DND-41 (cell line): ENCODE results near the gene SNX9.

ENCODE experiments used
- CTCF ChIP-seq: IDR thresholded peaks from 2 replicates; pipeline ENCODE4 v1.5.1; 2012; ENCODE audit warnings: borderline replicate concordance, low read length, moderate library complexity, mild to moderate bottlenecking; ENCODE audit not compliant: poor library complexity, severe bottlenecking; ENCODE audit errors: extremely low read depth
- EZH2 ChIP-seq: IDR thresholded peaks from 3 replicates; pipeline ENCODE4 v1.6.1; 2012; ENCODE audit warnings: borderline replicate concordance, low read depth, mild to moderate bottlenecking, moderate library complexity, low read length, inconsistent platforms; ENCODE audit not compliant: severe bottlenecking

DNA sequence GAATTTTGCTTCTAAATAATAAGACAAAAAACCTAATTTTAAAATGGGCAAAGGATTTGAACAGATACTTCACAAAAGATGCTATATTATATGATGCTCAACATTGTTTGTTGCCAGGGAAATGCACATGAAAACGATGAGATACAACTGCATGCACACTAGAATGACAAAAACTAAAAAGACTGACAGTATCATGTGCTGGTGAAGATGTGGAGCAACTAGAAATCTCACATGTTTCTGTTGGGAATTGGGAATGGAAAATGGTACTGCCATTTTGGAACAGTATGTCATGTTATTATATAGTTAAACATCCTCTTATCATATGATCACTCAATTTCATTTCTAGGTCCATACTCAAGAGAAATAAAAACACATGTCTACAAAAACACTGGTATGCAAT, 13.4 kb upstream of the SNX9 start:
- TF ChIP-seq CTCF (no peak), EZH2 (no peak)
